Activated CD4-positive, alpha-beta T cell treated with anti-CD3 and anti-CD28 coated beads, Interleukin-2, amount 10 ng/mL, durations not matched to agents 7 days and 5 days (primary cell): ENCODE measurements around the gene MED4. TPM values are rescaled to one million over a fixed set of nuclear protein-coding genes. Genes with fewer than 3 reads are reported as not detected.

ENCODE experiments used
- CTCF ChIA-PET: fragments of 350-600 bp; sonication (Branson Sonifier 250); formaldehyde crosslinking; loops from one replicate; lab custom pipeline; 2021; ENCODE audit warnings: antibody characterized with exemption; lab: Charles Lee
- POLR2A ChIA-PET: fragments of 350-600 bp; sonication (Branson Sonifier 250); formaldehyde crosslinking; loops from one replicate; lab custom pipeline; 2021; ENCODE audit warnings: antibody characterized with exemption; lab: Charles Lee
- DNase-seq: peaks from one replicate; pipeline ENCODE4 v3.0.0-alpha.2; 2020
- H3K27ac Mint-ChIP-seq: one replicate; pipeline ENCODE4 v1.8.0; 2021; ENCODE audit warnings: mild to moderate bottlenecking, moderate library complexity, mixed read lengths
- H3K27me3 Mint-ChIP-seq: one replicate; pipeline ENCODE4 v1.8.0; 2021; ENCODE audit warnings: mixed read lengths
- H3K36me3 Mint-ChIP-seq: one replicate; pipeline ENCODE4 v1.8.0; 2021; ENCODE audit warnings: low read depth, mixed read lengths
- H3K4me1 Mint-ChIP-seq: one replicate; pipeline ENCODE4 v1.8.0; 2021; ENCODE audit warnings: mixed read lengths
- H3K4me3 Mint-ChIP-seq: one replicate; pipeline ENCODE4 v1.8.0; 2021; ENCODE audit warnings: mild to moderate bottlenecking, moderate library complexity, mixed read lengths
- H3K9me3 Mint-ChIP-seq: one replicate; pipeline ENCODE4 v1.8.0; 2021; ENCODE audit warnings: mixed read lengths
- total RNA-seq, 2 experiments: library from RNA; stranded (reverse); gene quantifications; one replicate each; pipeline ENCODE4 v1.2.3, GENCODE V29; 2021

The MED4 gene
- total RNA-seq, 2 experiments from 2014 or later = 63.1 to 72.2 TPM

- POLR2A ChIA-PET = no interaction called here
- no peaks in the 10 kb centered on the region for H3K36me3 Mint-ChIP-seq
- H3K4me1 Mint-ChIP-seq = no peaks in the 10 kb centered on the region
- H3K9me3 Mint-ChIP-seq = no peaks in the 10 kb centered on the region
- no peak overlapping the region for H3K4me3 Mint-ChIP-seq
- CTCF ChIA-PET = interaction anchor here (1.0 to 1.4 kb wide), 5 partner anchors 8 to 118 kb away, joined by 3 to 4 read pairs (median 3); partner anchors contain the start of genes MED4 and NUDT15
- H3K27me3 Mint-ChIP-seq = peaks cover 3% of the 10 kb centered on the region
- DNase-seq = no peak
- no peak overlapping the region for H3K27ac Mint-ChIP-seq
Measured at GRCh38 chr13:48118030-48118429, 23.1 kb upstream of the MED4 start.

- no peak for DNase-seq
- ChIA-PET CTCF (interaction anchor here (1.4 kb wide), 1 partner anchor 68 kb away, joined by 3 read pairs; no protein-coding TSS in a partner anchor), POLR2A (interaction anchor here (0.6 kb wide), 1 partner anchor 147 kb away, joined by 5 read pairs; no protein-coding TSS in a partner anchor)
- H3K27ac Mint-ChIP-seq = no peak overlapping the region
- no peaks in the 10 kb centered on the region for H3K9me3 Mint-ChIP-seq
- no peaks in the 10 kb centered on the region for H3K4me1 Mint-ChIP-seq
- peaks cover 3% of the 10 kb centered on the region for H3K27me3 Mint-ChIP-seq
- no peak overlapping the region for H3K4me3 Mint-ChIP-seq
- H3K36me3 Mint-ChIP-seq = no peaks in the 10 kb centered on the region
Measured at GRCh38 chr13:48116808-48117207, 21.9 kb upstream of the MED4 start.

GRCh38 chr13:48113756-48114130, 18.8 kb upstream of the MED4 start:
- no peaks in the 10 kb centered on the region for H3K4me1 Mint-ChIP-seq
- no peak for DNase-seq
- ChIA-PET CTCF (interaction anchor here (1.1 to 2.4 kb wide), 3 partner anchors 16 to 76 kb away, joined by 3 to 8 read pairs (median 5); partner anchors contain the start of gene MED4), POLR2A (no interaction called here)
- no peak overlapping the region for H3K4me3 Mint-ChIP-seq
- H3K27ac Mint-ChIP-seq = no peak overlapping the region
- H3K9me3 Mint-ChIP-seq = no peaks in the 10 kb centered on the region
- no peaks in the 10 kb centered on the region for H3K36me3 Mint-ChIP-seq
- H3K27me3 Mint-ChIP-seq = peaks cover 14% of the 10 kb centered on the region

- Mint-ChIP-seq H3K4me3 (no peak overlapping the region), H3K4me1 (no peaks in the 10 kb centered on the region), H3K27ac (no peak overlapping the region), H3K36me3 (no peaks in the 10 kb centered on the region), H3K9me3 (no peaks in the 10 kb centered on the region), H3K27me3 (peaks cover 14% of the 10 kb centered on the region)
- ChIA-PET POLR2A (no interaction called here), CTCF (interaction anchor here (0.6 to 2.4 kb wide), 4 partner anchors 17 to 132 kb away, joined by 3 to 8 read pairs (median 4); partner anchors contain the start of gene MED4)
- DNase-seq = no peak
Measured at GRCh38 chr13:48112896-48113755, 18.2 kb upstream of the MED4 start.

- no peak for DNase-seq
- ChIA-PET POLR2A (no interaction called here), CTCF (interaction anchor here (0.5 kb wide), 1 partner anchor 130 kb away, joined by 3 read pairs; no protein-coding TSS in a partner anchor)
- no peaks in the 10 kb centered on the region for H3K4me1 Mint-ChIP-seq
- H3K27me3 Mint-ChIP-seq = peaks cover 14% of the 10 kb centered on the region
- H3K9me3 Mint-ChIP-seq = no peaks in the 10 kb centered on the region
- H3K4me3 Mint-ChIP-seq = no peak overlapping the region
- H3K36me3 Mint-ChIP-seq = no peaks in the 10 kb centered on the region
- H3K27ac Mint-ChIP-seq = no peak overlapping the region
Measured at GRCh38 chr13:48110931-48111721, 16.2 kb upstream of the MED4 start.

- POLR2A ChIA-PET = no interaction called here
- CTCF ChIA-PET = interaction anchor here (1.5 kb wide), 1 partner anchor 15 kb away, joined by 8 read pairs; the partner anchor contains the start of gene MED4
- Mint-ChIP-seq H3K36me3 (no peaks in the 10 kb centered on the region), H3K4me3 (no peak overlapping the region), H3K27me3 (peaks cover 16% of the 10 kb centered on the region), H3K9me3 (no peaks in the 10 kb centered on the region), H3K4me1 (no peaks in the 10 kb centered on the region), H3K27ac (no peak overlapping the region)
- DNase-seq = no peak
Measured at GRCh38 chr13:48110132-48110868, 15.4 kb upstream of the MED4 start.

- H3K36me3 Mint-ChIP-seq = no peaks in the 10 kb centered on the region
- H3K9me3 Mint-ChIP-seq = no peaks in the 10 kb centered on the region
Measured at GRCh38 chr13:48108106-48108505, 13.2 kb upstream of the MED4 start.

GRCh38 chr13:48097793-48098192, 2.9 kb upstream of the MED4 start:
- Mint-ChIP-seq H3K9me3 (peaks cover 2% of the 10 kb centered on the region), H3K4me1 (peaks cover 19% of the 10 kb centered on the region), H3K27me3 (peaks cover 16% of the 10 kb centered on the region), H3K27ac (no peak overlapping the region), H3K4me3 (no peak overlapping the region), H3K36me3 (peaks cover 7% of the 10 kb centered on the region)
- no peak for DNase-seq
- CTCF ChIA-PET = interaction anchor here (0.7 to 3.0 kb wide), 2 partner anchors 60 to 471 kb away, joined by 3 to 9 read pairs; partner anchors contain the start of gene NUDT15
- POLR2A ChIA-PET = no interaction called here

More at GRCh38 chr13:48108106-48108505, 13.2 kb upstream of the MED4 start:
- H3K27ac Mint-ChIP-seq = no peak overlapping the region
- POLR2A ChIA-PET = no interaction called here
- H3K27me3 Mint-ChIP-seq = peaks cover 16% of the 10 kb centered on the region
- no peaks in the 10 kb centered on the region for H3K4me1 Mint-ChIP-seq
- no peak overlapping the region for H3K4me3 Mint-ChIP-seq
- CTCF ChIA-PET = interaction anchor here (0.6 kb wide), 1 partner anchor 97 kb away, joined by 3 read pairs; no protein-coding TSS in a partner anchor
- no peak for DNase-seq

GRCh38 chr13:48096670-48097069, 1.8 kb upstream of the MED4 start:
- H3K4me3 Mint-ChIP-seq = no peak overlapping the region
- H3K4me1 Mint-ChIP-seq = peaks cover 27% of the 10 kb centered on the region
- peaks cover 12% of the 10 kb centered on the region for H3K36me3 Mint-ChIP-seq
- ChIA-PET CTCF (no interaction called here), POLR2A (no interaction called here)
- no peak overlapping the region for H3K27ac Mint-ChIP-seq
- H3K27me3 Mint-ChIP-seq = peaks cover 10% of the 10 kb centered on the region
- H3K9me3 Mint-ChIP-seq = peaks cover 2% of the 10 kb centered on the region
- DNase-seq = no peak

- Mint-ChIP-seq H3K4me3 (peak overlapping the region; percentile 96), H3K4me1 (peaks cover 41% of the 10 kb centered on the region), H3K27me3 (peaks cover 3% of the 10 kb centered on the region), H3K27ac (peak overlapping the region; percentile 93), H3K36me3 (peaks cover 12% of the 10 kb centered on the region), H3K9me3 (peaks cover 2% of the 10 kb centered on the region)
- ChIA-PET CTCF (interaction anchor here (0.6 to 2.6 kb wide), 30 partner anchors 9 to 559 kb away, joined by 3 to 34 read pairs (median 4); partner anchors contain the start of genes CYSLTR2, ITM2B and NUDT15), POLR2A (no interaction called here)
- DNase-seq = peak; percentile 10
Measured at GRCh38 chr13:48094404-48094780, 512 bp downstream of the MED4 start.

- Mint-ChIP-seq H3K9me3 (peaks cover 2% of the 10 kb centered on the region), H3K36me3 (peaks cover 12% of the 10 kb centered on the region), H3K27me3 (peaks cover 1% of the 10 kb centered on the region), H3K4me1 (peaks cover 47% of the 10 kb centered on the region), H3K4me3 (peak overlapping the region; percentile 96), H3K27ac (peak overlapping the region; percentile 64)
- no peak for DNase-seq
- CTCF ChIA-PET = interaction anchor here (1.8 to 2.6 kb wide), 5 partner anchors 15 to 80 kb away, joined by 5 to 34 read pairs (median 11); partner anchors contain the start of gene NUDT15
- POLR2A ChIA-PET = no interaction called here
Measured at GRCh38 chr13:48093588-48093987, 1.3 kb downstream of the MED4 start.

GRCh38 chr13:48086272-48086671, 8.6 kb downstream of the MED4 start:
- H3K27ac Mint-ChIP-seq = no peak overlapping the region
- no peaks in the 10 kb centered on the region for H3K27me3 Mint-ChIP-seq
- no peak overlapping the region for H3K4me3 Mint-ChIP-seq
- H3K36me3 Mint-ChIP-seq = peaks cover 28% of the 10 kb centered on the region
- DNase-seq = no peak
- CTCF ChIA-PET = no interaction called here
- no peaks in the 10 kb centered on the region for H3K9me3 Mint-ChIP-seq
- POLR2A ChIA-PET = no interaction called here
- peaks cover 16% of the 10 kb centered on the region for H3K4me1 Mint-ChIP-seq
